ENCODE measurements around the gene VMP1. TPM values are rescaled to one million over a fixed set of nuclear protein-coding genes. Genes with fewer than 3 reads are reported as not detected.
"Not testable (repeated sequence)": the region's sequence is repeated elsewhere in the genome, so short reads cannot be mapped to it uniquely, and the experiment has no call there.

VMP1 gene
- total RNA-seq, 2 donors from 2014 or later: 309 to 488 TPM

DNA sequence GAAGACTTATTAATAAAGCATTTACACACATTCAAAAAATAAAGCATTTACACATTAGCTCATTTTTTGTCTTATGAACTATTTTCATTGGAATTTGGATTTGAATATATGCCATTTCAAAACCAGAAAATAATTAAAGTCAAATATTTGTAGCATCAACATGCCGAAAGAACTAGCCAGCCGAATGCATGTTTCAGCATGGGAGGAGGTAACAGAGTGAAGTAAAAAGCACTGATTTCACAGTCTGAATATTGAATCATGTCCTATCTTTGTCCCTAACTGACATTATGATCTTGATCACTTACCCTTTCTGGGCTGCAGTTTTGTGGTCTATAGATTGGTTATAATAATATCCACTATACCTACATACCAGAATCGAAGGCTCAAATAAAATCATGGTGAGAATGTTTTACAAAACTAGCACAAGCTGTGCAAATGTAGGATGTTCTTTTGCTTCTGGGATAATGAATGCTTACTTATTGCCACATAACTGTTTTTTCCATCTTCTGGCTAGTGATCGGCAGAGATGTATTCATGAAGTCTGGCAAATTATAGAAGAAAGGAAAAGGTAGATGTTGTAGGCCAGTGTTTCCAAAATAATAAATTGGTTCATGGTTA lies 100.5 kb downstream of the VMP1 start:
- Mint-ChIP-seq H3K9me3 (no peaks in the 10 kb centered on the region), H3K27ac (no peak overlapping the region), H3K4me1 (peaks cover 6% of the 10 kb centered on the region), H3K36me3 (ENCODE audit: low read depth) (peaks cover 49% of the 10 kb centered on the region), H3K4me3 (no peak overlapping the region), H3K27me3 (no peaks in the 10 kb centered on the region)
- no peak for ATAC-seq (replicated peaks)

DNA sequence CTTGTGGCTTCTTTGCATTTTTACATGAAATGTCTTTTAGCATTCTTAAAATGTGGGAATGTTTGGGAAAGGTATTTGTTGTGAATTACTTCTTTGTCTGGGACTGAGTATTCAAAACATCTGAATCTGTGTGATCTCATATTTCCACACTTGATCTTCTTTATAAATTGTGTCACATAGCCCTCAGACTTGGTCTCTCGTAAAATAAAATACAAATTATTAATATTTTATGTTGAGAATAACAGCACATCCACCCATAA lies 103.4 kb downstream of the VMP1 start:
- no peaks in the 10 kb centered on the region for H3K27me3 Mint-ChIP-seq
- peaks cover 11% of the 10 kb centered on the region for H3K4me1 Mint-ChIP-seq
- no peak for ATAC-seq (replicated peaks)

DNA sequence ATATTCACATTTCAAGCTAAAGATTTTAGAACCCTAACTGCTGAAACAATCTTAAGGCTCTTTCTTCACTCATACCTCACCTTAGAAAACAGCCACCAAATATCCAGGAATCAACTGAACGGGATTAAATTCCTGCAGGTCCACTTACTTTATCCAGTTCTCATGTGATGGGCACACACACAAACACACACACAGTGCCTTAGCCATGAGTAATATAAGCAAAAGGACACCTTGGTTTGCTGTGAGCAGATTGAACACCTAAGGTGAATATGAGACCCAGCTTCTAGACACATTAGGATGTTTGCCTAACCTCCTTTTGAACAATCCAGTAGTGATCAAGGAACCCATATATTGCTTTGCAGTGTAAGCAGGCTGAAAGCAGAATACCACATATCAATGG lies 103.8 kb downstream of the VMP1 start:
- Mint-ChIP-seq H3K9me3 (no peaks in the 10 kb centered on the region), H3K27me3 (no peaks in the 10 kb centered on the region), H3K27ac (peak overlapping the region; percentile 18), H3K4me3 (no peak overlapping the region), H3K36me3 (ENCODE audit: low read depth) (peaks cover 71% of the 10 kb centered on the region), H3K4me1 (peaks cover 11% of the 10 kb centered on the region)
- no peak for ATAC-seq (replicated peaks)

More for the DNA sequence above, 103.4 kb downstream of the VMP1 start:
- Mint-ChIP-seq H3K36me3 (ENCODE audit: low read depth) (peaks cover 67% of the 10 kb centered on the region), H3K27ac (no peak overlapping the region), H3K9me3 (no peaks in the 10 kb centered on the region), H3K4me3 (no peak overlapping the region)

DNA sequence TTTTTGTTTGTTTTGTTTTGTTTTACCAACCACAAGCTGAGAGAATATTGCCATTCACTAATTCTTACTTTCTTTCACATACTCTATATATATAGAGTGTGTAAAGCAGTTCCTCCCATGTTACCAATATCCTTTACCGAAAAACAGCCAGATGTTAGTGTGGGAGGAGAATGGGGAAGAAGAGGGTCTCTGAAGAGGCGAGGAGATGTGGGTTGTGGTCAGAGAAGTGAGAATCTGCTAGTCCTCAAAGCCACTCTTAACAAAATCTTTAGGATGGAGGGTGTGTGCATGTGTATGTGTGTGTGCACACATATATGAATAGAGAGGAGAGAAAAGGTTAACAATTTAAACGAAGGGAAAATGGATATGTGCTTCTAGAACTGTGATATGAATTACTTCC lies 104.7 kb downstream of the VMP1 start:
- Mint-ChIP-seq H3K36me3 (ENCODE audit: low read depth) (peaks cover 79% of the 10 kb centered on the region), H3K27ac (peak overlapping the region; percentile 18), H3K9me3 (no peaks in the 10 kb centered on the region), H3K27me3 (no peaks in the 10 kb centered on the region), H3K4me1 (peaks cover 11% of the 10 kb centered on the region), H3K4me3 (no peak overlapping the region)
- ATAC-seq (replicated peaks): no peak

DNA sequence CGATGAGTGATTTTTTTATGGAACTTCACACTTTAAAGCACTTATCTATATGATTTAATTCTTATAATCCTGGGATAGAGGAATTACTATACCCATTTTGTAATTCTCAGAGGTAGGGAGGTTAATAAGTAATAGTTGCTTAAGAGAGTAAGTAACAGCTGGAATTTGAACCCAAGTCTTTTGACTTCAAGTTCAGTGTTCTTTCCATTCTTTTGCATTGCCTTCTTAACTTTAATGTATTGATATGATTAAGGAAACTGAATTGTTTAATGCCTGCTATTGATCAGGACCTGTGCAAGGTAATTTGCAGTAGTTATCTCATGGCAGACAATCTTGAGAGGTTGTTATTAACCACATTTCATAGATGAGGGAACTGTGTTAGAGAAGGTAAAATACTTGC lies 106.8 kb downstream of the VMP1 start:
- peaks cover 64% of the 10 kb centered on the region for H3K36me3 Mint-ChIP-seq (ENCODE audit: low read depth)
- no peaks in the 10 kb centered on the region for H3K27me3 Mint-ChIP-seq
- H3K27ac Mint-ChIP-seq: peak overlapping the region; percentile 15
- H3K4me1 Mint-ChIP-seq: peaks cover 11% of the 10 kb centered on the region
- no peaks in the 10 kb centered on the region for H3K9me3 Mint-ChIP-seq
- no peak for ATAC-seq (replicated peaks)
- no peak overlapping the region for H3K4me3 Mint-ChIP-seq

GRCh38 chr17:59814685-59815084 lies 107.2 kb downstream of the VMP1 start:
- no peaks in the 10 kb centered on the region for H3K9me3 Mint-ChIP-seq
- peaks cover 12% of the 10 kb centered on the region for H3K4me1 Mint-ChIP-seq
- H3K27ac Mint-ChIP-seq: peak overlapping the region; percentile 15
- ATAC-seq (replicated peaks): no peak
- H3K4me3 Mint-ChIP-seq: no peak overlapping the region
- H3K27me3 Mint-ChIP-seq: no peaks in the 10 kb centered on the region
- H3K36me3 Mint-ChIP-seq (ENCODE audit: low read depth): peaks cover 66% of the 10 kb centered on the region

GRCh38 chr17:59815965-59816364 lies 108.5 kb downstream of the VMP1 start:
- H3K4me3 Mint-ChIP-seq: no peak overlapping the region
- no peaks in the 10 kb centered on the region for H3K27me3 Mint-ChIP-seq
- peak overlapping the region; percentile 15 for H3K27ac Mint-ChIP-seq
- no peak for ATAC-seq (replicated peaks)
- H3K36me3 Mint-ChIP-seq (ENCODE audit: low read depth): peaks cover 72% of the 10 kb centered on the region
- peaks cover 20% of the 10 kb centered on the region for H3K4me1 Mint-ChIP-seq
- H3K9me3 Mint-ChIP-seq: no peaks in the 10 kb centered on the region

DNA sequence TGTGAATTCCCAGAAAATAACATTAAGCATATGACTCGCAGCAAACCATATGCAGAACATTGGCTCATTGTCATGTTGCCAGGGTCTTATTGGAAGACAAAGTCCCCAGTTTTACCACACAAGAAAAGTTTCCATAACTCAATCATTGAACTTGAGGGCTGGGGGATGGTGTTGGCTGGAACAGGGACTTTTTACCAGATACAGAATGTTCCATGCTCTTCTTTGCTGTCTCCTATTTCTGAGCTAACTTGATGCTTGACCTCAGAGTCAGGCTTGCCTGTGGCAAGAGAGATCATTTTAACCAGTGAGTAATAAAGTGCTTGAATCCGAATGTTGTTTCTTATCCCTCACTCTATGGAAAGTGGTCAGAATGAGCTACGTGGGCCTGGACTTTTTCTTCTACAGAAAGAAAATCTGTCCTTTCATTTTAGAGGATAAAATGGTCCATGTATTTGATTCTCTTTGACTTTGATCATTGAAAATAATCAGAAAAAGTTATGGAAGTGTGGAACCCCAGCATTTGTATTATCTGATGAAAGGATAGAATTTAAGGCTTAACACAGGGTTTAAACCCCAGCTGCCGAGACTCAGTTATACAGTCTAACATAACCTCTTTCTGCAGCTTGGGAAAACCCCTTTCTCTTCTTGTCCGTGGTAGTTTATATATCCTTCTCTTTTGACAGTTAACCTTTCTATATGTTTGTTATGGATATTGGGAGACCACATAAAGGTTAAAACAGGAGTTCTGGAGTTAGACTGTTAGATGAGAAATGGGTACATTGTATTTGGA lies 118.3 kb downstream of the VMP1 start:
- H3K4me3 Mint-ChIP-seq: peak overlapping the region; percentile 95
- peaks cover 89% of the 10 kb centered on the region for H3K36me3 Mint-ChIP-seq (ENCODE audit: low read depth)
- H3K9me3 Mint-ChIP-seq: no peaks in the 10 kb centered on the region
- H3K27ac Mint-ChIP-seq: peak overlapping the region; percentile 99
- no peaks in the 10 kb centered on the region for H3K27me3 Mint-ChIP-seq
- H3K4me1 Mint-ChIP-seq: peaks cover 32% of the 10 kb centered on the region
- peak; percentile 57 for ATAC-seq (replicated peaks)

DNA sequence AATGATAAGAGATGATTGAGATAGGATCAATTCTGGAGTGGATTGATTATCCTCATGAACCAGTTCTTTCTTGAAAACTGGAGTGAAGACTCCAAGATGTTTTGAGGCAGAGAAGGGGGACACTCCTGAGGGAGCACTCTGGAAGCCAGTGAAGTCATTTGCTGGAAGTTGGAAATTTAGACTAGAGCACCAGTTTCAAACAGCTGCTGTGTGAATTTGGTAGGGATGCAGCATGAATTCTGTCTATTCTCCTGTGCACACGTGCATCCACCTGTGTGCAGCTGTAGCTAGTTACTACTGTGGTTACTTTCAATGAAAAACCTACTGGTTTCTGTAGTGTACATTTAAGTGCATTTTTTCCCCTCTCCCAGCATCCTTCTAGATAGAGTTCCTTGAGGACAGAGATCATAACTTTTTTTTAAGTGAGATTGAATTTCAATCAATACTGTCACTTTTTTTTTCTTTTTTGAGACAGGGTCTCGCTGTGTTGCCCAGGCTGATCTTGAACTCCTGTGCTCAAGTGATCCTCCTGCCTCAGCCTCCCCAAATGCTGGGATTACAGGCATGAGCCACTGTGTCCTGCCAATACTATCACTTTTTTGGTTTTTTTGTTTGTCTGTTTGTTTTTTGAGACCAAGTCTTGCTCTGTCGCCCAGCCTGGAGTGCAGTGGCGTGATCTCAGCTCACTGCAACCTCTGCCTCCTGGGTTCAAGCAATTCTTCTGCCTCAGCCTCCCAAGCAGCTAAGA lies 119.4 kb downstream of the VMP1 start:
- ATAC-seq (replicated peaks): no peak
- H3K27me3 Mint-ChIP-seq: no peaks in the 10 kb centered on the region
- peak overlapping the region; percentile 99 for H3K27ac Mint-ChIP-seq
- peak overlapping the region; percentile 95 for H3K4me3 Mint-ChIP-seq
- peaks cover 38% of the 10 kb centered on the region for H3K4me1 Mint-ChIP-seq
- H3K36me3 Mint-ChIP-seq (ENCODE audit: low read depth): peaks cover 88% of the 10 kb centered on the region
- no peaks in the 10 kb centered on the region for H3K9me3 Mint-ChIP-seq

GRCh38 chr17:59827721-59828477 lies 120.4 kb downstream of the VMP1 start:
- no peak for ATAC-seq (replicated peaks)
- H3K27ac Mint-ChIP-seq: peak overlapping the region; percentile 99
- peaks cover 82% of the 10 kb centered on the region for H3K36me3 Mint-ChIP-seq (ENCODE audit: low read depth)
- peaks cover 34% of the 10 kb centered on the region for H3K4me1 Mint-ChIP-seq
- no peaks in the 10 kb centered on the region for H3K27me3 Mint-ChIP-seq
- peak overlapping the region; percentile 95 for H3K4me3 Mint-ChIP-seq
- H3K9me3 Mint-ChIP-seq: no peaks in the 10 kb centered on the region

- Mint-ChIP-seq H3K27ac (peak overlapping the region; percentile 99), H3K4me1 (peaks cover 38% of the 10 kb centered on the region), H3K36me3 (ENCODE audit: low read depth) (peaks cover 82% of the 10 kb centered on the region), H3K9me3 (no peaks in the 10 kb centered on the region), H3K4me3 (peak overlapping the region; percentile 95), H3K27me3 (no peaks in the 10 kb centered on the region)
- no peak for ATAC-seq (replicated peaks)
Observed at GRCh38 chr17:59828478-59828760, 121.0 kb downstream of the VMP1 start.

GRCh38 chr17:59828819-59829216 lies 121.4 kb downstream of the VMP1 start:
- peak overlapping the region; percentile 99 for H3K27ac Mint-ChIP-seq
- H3K27me3 Mint-ChIP-seq, H3K9me3 Mint-ChIP-seq: not testable (repeated sequence)
- peaks cover 82% of the 10 kb centered on the region for H3K36me3 Mint-ChIP-seq (ENCODE audit: low read depth)
- peak overlapping the region; percentile 95 for H3K4me3 Mint-ChIP-seq
- peak; percentile 13 for ATAC-seq (replicated peaks)
- H3K4me1 Mint-ChIP-seq: peaks cover 41% of the 10 kb centered on the region

DNA sequence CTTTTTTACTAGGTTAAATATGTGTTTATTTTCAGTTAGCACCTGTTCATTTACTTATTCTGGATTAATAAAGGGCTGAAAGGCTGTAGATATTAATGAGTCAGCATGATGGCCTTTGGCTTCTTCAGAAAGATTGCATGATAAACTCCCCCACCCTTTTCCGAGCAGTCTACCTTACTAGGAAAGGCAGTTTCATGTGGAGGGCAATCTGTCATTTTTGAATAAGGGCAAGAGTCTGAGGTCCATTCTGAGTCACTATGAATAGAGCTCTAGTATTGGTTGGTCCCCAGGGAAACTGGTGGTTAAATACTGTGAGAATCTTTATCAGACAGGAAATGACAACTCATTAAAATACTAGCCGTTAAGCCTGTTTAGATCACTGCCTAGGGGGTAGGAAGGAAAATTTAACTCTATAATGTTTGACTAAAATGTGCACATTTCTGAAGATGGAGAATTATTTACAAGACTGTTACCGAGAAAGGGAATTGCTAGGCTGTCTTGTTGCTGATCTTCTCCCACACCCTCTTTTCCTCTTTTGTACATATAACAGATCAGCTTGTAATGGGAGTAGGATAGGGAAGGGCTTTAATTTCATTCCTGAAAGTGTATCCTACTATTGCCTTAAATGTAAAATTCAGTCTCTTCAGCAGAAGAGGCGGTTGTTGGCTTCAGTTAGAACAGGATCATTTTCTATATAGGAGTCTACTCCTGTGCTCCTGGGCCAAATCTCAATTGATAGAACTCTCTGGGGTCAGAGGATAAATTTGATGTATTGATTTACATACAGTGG lies 122.0 kb downstream of the VMP1 start:
- no peaks in the 10 kb centered on the region for H3K27me3 Mint-ChIP-seq

More for the DNA sequence above, 122.0 kb downstream of the VMP1 start:
- Mint-ChIP-seq H3K9me3 (no peaks in the 10 kb centered on the region), H3K27ac (peak overlapping the region; percentile 99), H3K4me1 (peaks cover 41% of the 10 kb centered on the region), H3K4me3 (peak overlapping the region; percentile 95), H3K36me3 (ENCODE audit: low read depth) (peaks cover 83% of the 10 kb centered on the region)
- peak; percentile 71 for ATAC-seq (replicated peaks)

All from activated T-helper 17 cell treated with anti-CD3 and anti-CD28 coated beads, Interleukin-2, amount 50 U/mL, for 72 hours (primary cell).